ENCODE results near the gene PLA2G2C.
"Not testable (repeated sequence)": the region's sequence is repeated elsewhere in the genome, so short reads cannot be mapped to it uniquely, and the experiment has no call there.

Gene PLA2G2C

DNA sequence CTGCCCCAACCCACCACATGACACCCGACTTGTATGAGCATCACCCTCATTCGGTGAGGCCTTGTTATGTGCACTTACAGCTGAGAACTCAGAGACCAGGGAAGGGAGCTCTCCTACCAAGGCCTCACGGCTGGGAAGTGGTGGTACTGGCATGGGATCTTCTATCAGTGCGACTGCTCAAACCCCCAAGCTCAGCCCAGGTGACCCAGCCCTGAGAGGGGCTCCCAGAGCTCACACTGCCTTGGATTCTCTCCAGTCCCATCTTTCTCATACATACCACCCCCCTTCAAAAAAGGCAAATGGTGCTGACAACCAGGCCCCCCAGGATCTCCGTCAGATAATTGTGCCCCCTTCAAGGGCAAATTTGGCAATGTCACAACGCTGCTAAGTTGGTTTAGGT, 48.0 kb downstream of the PLA2G2C start:
- DNase-seq (ENCODE audit: low spot score) (no peak), FAIRE-seq (no peak)

DNA sequence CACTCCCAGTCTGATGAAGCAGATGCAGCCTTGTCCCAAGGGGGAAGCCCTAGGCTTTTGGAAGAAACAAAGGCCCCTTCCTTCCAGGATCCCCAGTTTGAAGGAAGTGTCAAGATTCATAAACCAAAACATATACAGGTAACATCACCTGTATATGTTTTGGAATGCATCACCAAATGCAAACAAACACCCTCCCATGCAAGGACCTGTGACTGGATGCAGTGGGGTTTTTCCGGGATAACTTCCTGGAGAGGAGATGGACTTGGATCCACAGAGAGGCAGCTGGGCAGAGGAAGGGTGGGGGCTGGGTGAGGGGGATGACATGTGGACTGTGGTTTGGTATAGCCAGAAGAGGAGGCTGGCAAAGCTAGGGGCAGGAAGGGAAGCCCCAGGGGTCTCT, 48.7 kb downstream of the PLA2G2C start:
- no peak for DNase-seq (ENCODE audit: low spot score)
- no peak for FAIRE-seq

DNA sequence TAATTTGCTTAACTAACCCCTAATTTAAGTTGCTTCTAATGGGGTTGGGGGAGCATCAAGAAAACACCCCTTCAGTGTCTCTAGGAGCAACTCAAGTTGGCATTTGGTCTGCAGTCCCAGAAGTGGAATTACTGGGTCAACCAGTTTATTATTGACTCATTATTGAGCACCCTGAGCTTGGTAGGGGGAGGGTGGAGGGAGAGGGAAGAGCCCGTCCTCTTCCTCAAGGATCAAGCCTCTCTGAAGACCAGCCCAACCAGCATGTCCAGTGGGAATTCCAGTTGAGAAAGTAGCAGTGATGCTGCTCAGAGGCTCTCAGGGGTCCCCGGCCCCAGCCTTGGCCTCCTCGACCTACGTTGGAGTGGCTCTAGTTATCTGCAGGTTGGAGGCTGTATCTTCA, 49.3 kb downstream of the PLA2G2C start:
- DNase-seq (ENCODE audit: low spot score) = no peak

DNA sequence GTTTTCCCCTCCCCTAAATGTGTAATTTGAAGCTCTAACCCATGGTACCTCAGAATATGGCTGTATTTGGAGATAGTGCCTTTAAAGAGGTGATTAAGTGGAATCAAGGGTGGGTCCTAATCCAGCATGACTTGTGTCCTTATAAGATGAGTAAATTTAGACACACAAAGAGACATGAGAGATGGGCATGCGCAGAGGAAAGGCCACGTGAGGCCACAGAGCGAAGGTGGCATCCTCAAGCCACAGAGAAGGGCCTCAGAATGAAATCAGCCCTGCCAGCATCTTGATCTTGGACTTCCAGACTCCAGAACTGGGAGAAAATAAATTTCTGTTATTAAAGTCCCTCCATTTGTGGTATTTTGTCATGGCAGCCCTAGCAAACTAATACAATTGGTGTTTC, 50.1 kb downstream of the PLA2G2C start:
- DNase-seq (ENCODE audit: low spot score) (no peak), FAIRE-seq (no peak)

More for the DNA sequence above, 49.3 kb downstream of the PLA2G2C start:
- no peak for FAIRE-seq

DNA sequence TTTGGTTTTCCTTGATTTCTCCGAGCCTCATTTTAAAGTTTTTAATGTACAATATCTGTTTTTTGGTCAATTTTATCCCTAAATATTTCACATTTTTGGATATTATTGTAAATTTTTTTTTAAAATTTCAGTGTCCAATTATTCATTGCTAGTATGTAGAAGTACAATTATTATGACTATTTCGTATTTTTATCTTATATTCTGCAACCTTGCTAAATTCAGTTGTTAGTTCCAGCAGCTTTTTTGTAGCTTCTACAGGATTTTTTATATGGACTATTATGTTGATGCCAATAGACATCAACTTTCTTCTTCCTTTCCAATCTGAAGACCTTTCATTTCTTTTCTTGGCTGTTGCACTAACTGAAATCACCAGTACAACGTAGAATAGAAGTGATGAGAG, 51.3 kb downstream of the PLA2G2C start:
- DNase-seq (ENCODE audit: low spot score) = no peak
- no peak for FAIRE-seq

DNA sequence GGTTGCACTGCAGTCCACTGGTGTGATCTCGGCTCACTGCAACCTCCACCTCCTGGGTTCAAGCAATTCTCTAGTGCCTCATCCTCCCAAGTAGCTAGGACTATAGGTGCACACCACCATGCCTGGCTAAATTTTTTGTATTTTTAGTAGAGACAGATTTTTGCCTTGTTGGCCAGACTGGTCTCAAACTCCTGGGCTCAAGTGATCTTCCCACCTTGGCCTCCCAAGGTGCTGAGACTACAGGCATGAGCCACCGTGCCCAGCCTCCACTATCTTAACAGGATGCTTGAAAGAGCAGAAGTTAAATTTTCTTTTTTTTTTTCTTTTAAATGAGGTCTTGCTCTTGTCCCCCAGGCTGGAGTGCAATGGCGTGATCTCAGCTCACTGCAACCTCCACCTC, 55.8 kb downstream of the PLA2G2C start:
- FAIRE-seq; DNase-seq (ENCODE audit: low spot score): not testable (repeated sequence)

DNA sequence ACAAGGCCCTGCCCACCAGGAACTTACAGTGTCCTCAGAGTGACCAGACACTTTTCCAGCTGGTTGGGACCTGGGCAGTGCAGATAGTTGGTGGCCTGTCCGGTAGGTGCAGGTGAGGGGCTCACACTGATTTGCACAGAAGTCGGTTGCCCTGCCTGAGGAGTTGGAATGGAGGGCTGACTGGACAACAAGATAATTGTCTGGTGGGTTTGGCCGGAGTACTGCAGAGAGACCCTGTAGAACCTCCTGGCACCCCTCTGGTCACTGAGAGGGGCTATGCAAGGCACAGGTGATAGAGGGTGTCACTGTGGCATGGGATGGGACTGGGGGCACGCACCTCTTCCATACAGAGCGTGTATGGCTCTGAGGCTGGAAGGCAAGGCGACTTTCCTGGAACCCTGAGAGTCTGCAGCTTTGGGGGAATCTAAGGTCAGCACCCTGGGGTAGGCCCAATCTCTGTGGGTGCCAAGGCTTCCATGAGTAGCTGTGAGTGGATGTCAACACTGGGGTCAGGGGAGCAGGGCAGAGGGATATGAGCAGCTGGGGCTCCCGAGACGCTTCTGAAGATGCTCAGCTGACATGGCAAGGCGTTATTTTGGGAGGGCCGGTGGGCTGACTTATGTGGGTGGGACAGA, 59.4 kb downstream of the PLA2G2C start:
- DNase-seq (ENCODE audit: low spot score) (no peak), FAIRE-seq (no peak)

DNA sequence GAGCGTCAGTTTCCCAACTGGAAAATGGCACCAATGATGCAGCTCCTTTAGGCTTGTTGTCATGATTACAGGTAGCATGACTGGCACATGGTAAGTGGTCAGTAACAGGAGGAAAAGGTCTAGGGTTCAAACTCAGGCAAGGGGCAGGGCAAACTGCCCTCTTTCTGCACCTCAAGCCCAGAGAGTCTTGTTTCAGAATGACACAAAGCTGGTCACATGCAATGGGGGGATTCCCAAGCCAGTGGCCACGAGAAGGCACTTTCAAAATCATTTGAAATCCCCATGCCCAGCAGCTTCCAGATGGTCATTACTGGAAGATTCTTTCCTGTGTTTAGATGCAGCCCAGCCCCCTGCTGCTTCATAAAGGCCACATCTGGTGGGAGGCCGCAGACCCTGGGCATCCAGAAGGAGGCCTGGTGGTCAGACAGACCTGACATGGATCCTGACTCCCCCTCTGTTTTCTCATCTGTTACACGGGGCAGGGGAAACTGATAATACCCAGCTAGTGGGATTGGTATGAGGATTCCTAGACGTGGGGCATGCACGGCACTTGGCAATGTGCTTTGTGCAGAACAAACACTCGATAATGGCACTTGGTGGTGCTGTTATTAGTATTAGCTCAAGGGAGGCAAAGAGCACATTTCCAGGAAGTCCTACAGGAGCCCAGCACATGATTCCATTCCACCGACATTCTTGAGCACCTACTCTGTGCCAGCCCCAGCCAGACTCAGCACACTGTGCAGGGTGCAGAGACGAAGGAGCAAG, 60.1 kb downstream of the PLA2G2C start:
- FAIRE-seq (no peak), DNase-seq (ENCODE audit: low spot score) (no peak)

DNA sequence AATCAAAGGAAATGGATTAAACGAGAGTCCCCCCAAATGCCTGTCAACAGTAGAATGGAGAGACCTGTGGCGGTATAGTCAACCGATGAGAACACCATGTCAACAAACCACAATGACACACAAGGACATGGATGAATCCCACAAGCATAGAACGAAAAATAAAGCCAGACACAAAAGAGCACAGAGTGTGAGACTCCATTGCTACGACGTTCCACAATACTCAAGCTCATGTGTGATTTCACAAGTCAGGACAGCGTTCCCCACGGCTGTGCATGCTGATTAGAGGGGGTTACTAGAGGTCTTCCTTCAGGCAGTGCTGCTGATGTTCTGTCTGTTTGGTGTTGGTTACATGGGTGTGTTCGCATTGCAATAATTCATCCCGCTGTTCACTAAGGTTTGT, 61.2 kb downstream of the PLA2G2C start:
- FAIRE-seq = no peak
- DNase-seq (ENCODE audit: low spot score) = no peak

DNA sequence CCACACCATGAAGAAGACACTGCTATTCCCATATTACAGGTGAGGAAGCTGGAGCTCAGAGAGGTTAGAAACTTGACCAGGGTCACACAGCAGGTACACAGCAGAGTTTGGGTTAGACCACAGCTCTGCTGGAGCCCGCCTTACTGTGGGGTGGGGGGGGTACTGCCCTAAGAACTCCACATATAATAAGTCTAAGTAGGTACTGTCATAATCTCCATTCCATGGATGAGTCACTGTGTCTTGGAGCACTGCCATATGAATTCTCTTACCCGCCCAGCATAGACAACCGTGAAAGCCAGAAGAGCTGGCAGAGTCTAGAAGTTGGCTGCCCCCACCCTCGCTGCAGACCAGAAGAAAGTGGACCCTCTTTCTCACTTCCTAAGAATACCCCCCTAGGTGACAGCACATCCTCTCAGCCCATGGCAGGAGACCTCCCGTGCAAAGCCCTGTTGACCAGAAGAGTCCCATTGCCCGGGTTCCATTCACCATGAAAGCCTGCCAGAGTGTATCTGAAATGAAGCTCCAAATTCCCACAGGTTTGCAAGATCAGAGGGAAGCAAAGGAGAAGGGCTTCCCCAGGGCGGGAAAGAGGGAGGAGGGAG, 61.8 kb downstream of the PLA2G2C start:
- FAIRE-seq = peak; percentile 91
- DNase-seq (ENCODE audit: low spot score) = peak; percentile 87

DNA sequence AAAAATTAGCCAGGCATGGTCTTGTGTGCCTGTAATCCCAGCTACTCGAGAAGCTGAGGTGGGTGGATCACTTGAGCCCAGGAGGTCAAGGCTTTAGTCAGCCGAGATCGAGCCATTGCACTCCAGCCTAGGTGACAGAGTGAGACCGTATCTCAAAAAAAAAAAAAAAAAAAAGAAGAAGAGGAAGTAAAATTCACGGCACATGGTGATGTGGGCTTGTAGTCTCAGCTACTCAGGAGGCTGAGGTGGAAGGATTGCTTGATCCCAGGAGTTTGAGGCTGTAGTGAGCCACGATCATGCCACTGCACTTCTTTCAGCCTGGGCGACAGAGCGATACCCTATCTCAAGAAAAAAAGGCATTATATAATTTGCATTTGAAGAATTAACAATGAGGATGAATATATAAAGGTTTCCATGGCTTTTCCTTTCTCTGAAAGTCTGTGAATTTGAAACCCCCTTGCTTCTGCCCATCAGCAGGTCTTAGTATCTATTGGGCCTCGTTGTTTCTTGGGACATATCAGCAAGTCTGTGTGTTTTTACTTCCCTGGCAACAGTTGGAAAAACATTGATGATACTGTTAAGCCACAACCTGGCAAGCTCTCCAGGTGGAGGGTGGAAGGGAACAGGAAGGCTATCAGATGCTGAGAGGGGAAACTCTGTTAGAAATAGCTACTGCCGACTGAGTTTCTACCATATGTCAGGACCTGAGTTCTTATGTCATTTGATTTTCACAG, 62.4 kb downstream of the PLA2G2C start:
- DNase-seq (ENCODE audit: low spot score) (no peak), FAIRE-seq (no peak)

DNA sequence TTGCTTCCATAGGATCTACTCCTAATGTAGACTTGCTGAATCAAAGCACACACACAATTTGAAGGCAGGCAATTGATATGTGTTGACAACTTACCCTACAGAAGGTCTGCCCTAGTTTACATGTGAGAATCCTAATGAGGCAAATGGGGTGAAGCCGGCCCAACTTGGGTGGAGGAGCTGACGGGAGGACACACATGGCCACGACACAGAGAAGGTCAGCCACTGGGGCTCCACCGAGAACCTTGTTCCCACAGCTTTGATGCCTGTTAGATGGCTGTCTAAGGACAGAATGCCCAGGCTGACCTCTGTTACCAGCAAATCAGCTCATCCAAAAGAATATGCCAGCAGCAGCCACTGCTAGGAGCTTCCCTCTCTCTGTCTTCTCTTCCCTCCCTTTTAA, 65.5 kb downstream of the PLA2G2C start:
- FAIRE-seq = no peak
- no peak for DNase-seq (ENCODE audit: low spot score)

DNA sequence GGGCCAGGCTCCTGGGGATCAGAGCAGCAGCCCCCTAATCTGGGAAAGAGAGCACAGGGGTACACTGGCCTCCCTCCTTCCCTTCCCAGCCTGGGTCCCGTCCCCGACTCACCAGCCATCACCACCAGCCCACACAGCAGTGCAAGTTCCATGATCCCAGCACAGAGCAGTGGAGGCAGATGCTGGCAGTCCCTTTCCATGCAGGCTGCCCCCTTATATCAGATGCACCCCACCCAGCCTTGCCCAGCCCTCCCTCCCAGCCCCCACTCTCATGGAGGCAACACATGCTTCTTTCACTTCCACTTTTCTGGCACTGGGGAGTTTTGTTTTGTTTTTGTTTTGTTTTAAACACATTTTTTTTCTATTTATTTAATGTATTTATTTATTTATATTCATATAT, 67.0 kb downstream of the PLA2G2C start, which contains the start of gene PLA2G2D:
Gene PLA2G2D (minus strand): TSS at position 190 of the 400 bp plus-strand sequence. CDS start 38 bp downstream, at position 152.
- FAIRE-seq (no peak), DNase-seq (ENCODE audit: low spot score) (no peak)

DNA sequence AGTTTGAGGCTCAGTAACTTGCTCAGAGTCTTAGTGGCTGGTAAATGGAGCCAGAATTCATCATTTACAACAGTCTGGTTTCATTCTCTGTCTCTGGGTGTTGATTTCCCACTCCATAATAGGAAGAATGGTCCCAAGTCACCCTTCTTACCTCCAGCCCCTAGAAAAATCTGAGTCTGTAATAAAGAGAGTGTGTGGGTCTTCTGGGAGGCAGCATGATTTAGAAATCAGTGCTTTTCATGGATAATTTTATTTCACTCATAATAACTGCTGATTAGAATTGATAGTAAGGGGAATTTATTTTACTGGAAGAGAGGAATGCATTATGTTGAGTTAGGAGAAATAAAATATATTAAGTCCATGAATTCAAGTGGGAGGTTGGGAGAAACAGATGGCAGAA, 69.1 kb downstream of the PLA2G2C start:
- no peak for FAIRE-seq
- DNase-seq (ENCODE audit: low spot score) = no peak

DNA sequence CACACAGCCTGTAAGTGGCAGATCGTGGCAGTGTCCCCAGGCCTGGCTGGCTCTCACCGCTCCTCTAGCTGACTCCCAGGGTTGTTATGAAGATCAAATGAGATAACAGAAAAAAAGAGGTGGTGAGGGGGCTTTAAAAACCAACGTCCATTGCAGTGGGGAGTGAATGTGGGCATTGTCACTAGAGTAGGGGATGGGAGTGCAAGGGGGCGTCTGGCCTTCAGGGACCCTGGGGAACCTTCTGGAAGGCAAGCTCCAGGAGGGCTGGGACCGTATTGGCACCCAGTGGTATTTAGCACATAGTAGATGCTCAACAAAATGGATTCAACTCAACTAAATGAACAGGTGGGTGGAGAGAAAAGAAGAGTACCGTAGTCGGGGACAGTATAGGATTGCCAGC, 70.4 kb downstream of the PLA2G2C start:
- DNase-seq (ENCODE audit: low spot score) (no peak), FAIRE-seq (no peak)

DNA sequence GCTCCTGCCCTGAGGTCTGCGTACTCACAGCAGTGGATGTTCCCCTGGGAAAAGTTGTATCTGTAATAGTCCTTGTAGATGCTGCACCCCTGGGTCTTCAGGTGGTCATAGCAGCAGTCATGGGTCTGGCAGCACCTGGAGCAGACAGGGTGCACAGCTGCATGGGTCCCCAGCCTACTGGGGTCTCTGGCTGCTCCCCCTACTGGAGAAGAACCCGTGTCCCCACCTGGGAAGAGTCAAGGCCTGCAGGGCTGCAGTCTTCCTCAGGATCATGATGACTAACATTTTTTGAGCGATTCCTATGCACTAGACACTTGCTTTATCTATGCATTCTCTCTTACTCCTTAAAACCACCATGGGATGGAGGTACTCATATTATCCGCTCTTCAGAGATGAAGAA, 70.8 kb downstream of the PLA2G2C start:
- FAIRE-seq (no peak), DNase-seq (ENCODE audit: low spot score) (no peak)

DNA sequence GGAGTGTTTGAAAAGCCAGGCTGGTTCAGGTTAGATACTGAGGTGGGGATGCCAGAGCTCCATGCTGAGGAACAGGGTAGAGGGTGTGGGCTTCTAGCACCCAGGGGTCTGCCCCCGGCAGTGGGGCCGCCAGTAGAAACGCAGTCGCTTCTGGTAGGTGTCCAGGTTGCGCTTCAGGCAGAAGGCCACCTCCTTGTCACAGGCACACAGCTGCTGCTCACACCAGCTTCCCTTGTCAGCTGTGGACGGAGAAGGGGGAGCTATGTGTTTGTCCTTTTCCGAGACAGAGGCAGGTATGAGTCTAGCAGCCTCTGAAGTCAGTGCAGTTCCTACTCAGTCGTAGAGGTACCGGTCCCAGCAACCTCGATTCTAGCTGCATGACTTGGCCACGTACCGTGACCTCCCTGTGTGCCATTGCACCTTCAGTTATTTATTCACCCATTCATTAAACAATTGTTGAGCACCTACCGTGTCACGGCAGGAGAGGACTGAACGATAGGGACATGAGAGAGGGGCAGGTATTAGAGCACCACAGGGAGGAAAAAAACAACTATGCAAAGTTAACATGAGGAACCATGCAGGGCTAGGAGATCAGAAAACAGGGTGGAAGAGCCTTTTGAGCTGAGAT, 72.2 kb downstream of the PLA2G2C start:
- DNase-seq (ENCODE audit: low spot score) = no peak
- FAIRE-seq = peak; percentile 44
